Activated T-cell treated with anti-CD3 and anti-CD28 coated beads, Interleukin-2, amount 50 U/mL, for 4 hours (primary cell): ENCODE data around the gene MACROD2. TPM values are rescaled to one million over a fixed set of nuclear protein-coding genes. Genes with fewer than 3 reads are reported as not detected.

Source experiments
- ATAC-seq, 2 donors: fragments of 200-7000 bp; cut with Tn5 transposase; one replicate each; pipeline ENCODE4 v1.10.0; 2021
- DNase-seq: peaks from one replicate; pipeline ENCODE4 v3.0.0-alpha.2; 2020
- H3K27me3 Mint-ChIP-seq: one replicate; pipeline ENCODE4 v1.8.0; 2021; ENCODE audit warnings: low read depth, mixed read lengths
- H3K36me3 Mint-ChIP-seq: one replicate; pipeline ENCODE4 v1.8.0; 2022; ENCODE audit warnings: mixed read lengths; ENCODE audit not compliant: insufficient read depth
- H3K4me1 Mint-ChIP-seq: one replicate; pipeline ENCODE4 v1.8.0; 2021; ENCODE audit warnings: low read depth, mixed read lengths
- H3K4me3 Mint-ChIP-seq: one replicate; pipeline ENCODE4 v1.8.0; 2021; ENCODE audit warnings: mild to moderate bottlenecking, moderate library complexity, mixed read lengths
- H3K9me3 Mint-ChIP-seq: one replicate; pipeline ENCODE4 v1.8.0; 2021; ENCODE audit warnings: mixed read lengths
- total RNA-seq, 3 donors: library from RNA; stranded (reverse); gene quantifications; one replicate each; pipeline ENCODE4 v1.2.1, GENCODE V29; 2021

MACROD2 gene
- total RNA-seq, 3 donors from 2014 or later: 0.10 TPM; not detected in 2

DNA sequence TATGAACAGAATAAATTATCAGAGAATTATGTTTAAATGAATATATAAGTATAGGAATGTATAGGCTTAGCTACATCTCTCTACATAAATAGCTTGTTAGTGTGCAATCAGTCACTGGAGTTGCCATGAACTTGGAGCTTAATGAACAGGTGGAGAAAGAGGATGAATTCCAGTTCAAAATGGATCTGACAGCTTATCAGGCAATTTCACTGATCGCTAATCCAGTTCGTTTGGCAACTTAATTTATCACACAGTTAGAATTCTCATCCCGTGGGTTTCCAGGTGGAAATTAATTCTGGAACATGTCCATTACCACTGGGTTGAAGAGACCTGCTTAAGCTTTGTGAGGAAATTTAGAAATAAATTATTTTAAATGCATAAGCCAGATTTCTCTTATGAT, 118.1 kb downstream of the MACROD2 start:
- H3K9me3 Mint-ChIP-seq: peaks cover 31% of the 10 kb centered on the region
- H3K36me3 Mint-ChIP-seq: no peaks in the 10 kb centered on the region
- ATAC-seq: no peak
- H3K4me1 Mint-ChIP-seq: no peaks in the 10 kb centered on the region
- DNase-seq: no peak
- no peak overlapping the region for H3K4me3 Mint-ChIP-seq
- H3K27me3 Mint-ChIP-seq: no peaks in the 10 kb centered on the region

- H3K4me3 Mint-ChIP-seq: no peak overlapping the region
- no peaks in the 10 kb centered on the region for H3K36me3 Mint-ChIP-seq
- DNase-seq: no peak
- ATAC-seq: no peak
- H3K4me1 Mint-ChIP-seq: no peaks in the 10 kb centered on the region
- H3K27me3 Mint-ChIP-seq: no peaks in the 10 kb centered on the region
- H3K9me3 Mint-ChIP-seq: peaks cover 26% of the 10 kb centered on the region
These were observed 118.9 kb downstream of the MACROD2 start for GRCh38 chr20:14114065-14114704.

DNA sequence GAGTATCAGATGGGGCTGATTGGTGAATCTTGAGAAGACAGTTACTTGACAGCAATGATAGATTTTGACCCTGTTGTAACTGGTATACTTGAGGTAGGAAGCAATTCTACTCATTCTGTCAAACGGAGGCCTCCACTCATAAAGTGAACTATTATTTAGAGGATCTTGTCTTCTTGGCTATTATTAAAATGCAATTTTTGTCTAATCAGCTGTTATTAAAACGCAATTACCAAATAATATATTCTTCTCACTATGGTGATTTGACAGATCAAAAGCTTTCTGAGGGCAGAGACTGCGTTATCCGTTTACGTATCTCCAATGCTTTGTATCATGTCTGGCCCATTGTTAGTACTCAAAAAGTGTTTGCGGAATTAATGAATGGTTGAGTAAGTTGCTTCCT, 120.7 kb downstream of the MACROD2 start:
- no peak for DNase-seq
- Mint-ChIP-seq H3K36me3 (no peaks in the 10 kb centered on the region), H3K4me3 (no peak overlapping the region), H3K27me3 (no peaks in the 10 kb centered on the region), H3K9me3 (peaks cover 19% of the 10 kb centered on the region), H3K4me1 (no peaks in the 10 kb centered on the region)
- ATAC-seq: no peak

- Mint-ChIP-seq H3K4me3 (no peak overlapping the region), H3K4me1 (no peaks in the 10 kb centered on the region), H3K36me3 (no peaks in the 10 kb centered on the region), H3K27me3 (no peaks in the 10 kb centered on the region), H3K9me3 (peaks cover 9% of the 10 kb centered on the region)
- ATAC-seq: no peak
- no peak for DNase-seq
These were observed 122.5 kb downstream of the MACROD2 start for GRCh38 chr20:14117768-14118167.

- Mint-ChIP-seq H3K4me3 (no peak overlapping the region), H3K4me1 (no peaks in the 10 kb centered on the region), H3K9me3 (peaks cover 12% of the 10 kb centered on the region), H3K36me3 (no peaks in the 10 kb centered on the region), H3K27me3 (no peaks in the 10 kb centered on the region)
- DNase-seq (no peak), ATAC-seq (no peak)
These were observed 131.5 kb downstream of the MACROD2 start for GRCh38 chr20:14126856-14127255.

GRCh38 chr20:14127514-14128223, 132.4 kb downstream of the MACROD2 start:
- Mint-ChIP-seq H3K4me1 (no peaks in the 10 kb centered on the region), H3K4me3 (no peak overlapping the region), H3K27me3 (no peaks in the 10 kb centered on the region), H3K36me3 (no peaks in the 10 kb centered on the region), H3K9me3 (peaks cover 12% of the 10 kb centered on the region)
- ATAC-seq (no peak), DNase-seq (no peak)

DNA sequence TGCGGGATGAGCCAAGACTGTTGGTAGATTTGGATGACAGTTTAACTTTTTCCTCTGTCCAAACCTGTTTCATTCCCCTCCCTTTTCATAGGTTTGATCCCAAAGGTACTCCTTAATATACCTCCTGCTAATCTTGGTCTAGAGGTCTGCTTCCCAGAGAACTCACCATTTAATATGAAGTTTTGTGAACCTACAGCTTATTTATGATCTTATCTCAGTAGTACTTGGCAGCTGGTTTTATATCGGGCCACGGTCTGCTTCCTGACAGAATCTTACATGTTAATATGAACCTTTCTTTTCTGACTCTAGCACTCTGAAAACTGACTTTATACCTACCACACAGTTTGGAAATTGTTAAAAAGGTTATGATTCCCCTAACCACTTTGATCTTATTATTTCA, 138.7 kb downstream of the MACROD2 start:
- Mint-ChIP-seq H3K27me3 (no peaks in the 10 kb centered on the region), H3K4me3 (no peak overlapping the region), H3K4me1 (no peaks in the 10 kb centered on the region), H3K36me3 (no peaks in the 10 kb centered on the region), H3K9me3 (peaks cover 4% of the 10 kb centered on the region)
- DNase-seq (no peak), ATAC-seq (no peak)

DNA sequence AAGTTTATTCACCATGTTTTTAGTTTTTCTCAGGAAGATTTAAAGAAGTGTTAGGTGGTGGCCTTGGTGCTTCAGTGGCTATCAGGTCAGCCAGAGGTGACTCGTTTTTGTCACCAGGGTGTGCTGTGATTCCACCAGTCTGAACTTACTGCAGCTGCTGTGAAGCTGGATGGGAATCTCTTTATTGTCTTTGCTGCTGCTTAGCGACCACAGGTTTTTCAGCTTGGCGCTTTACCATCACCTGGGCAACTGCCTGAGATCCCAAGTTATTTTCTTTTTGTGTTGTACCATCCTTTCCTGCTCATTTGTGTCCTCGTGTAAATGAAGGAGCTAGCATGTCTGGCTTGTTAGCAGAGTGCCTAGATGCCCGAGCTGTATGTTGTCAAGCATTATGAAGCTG, 146.9 kb downstream of the MACROD2 start:
- ATAC-seq: no peak
- H3K4me3 Mint-ChIP-seq: no peak overlapping the region
- no peak for DNase-seq
- H3K4me1 Mint-ChIP-seq: no peaks in the 10 kb centered on the region
- H3K36me3 Mint-ChIP-seq: no peaks in the 10 kb centered on the region
- no peaks in the 10 kb centered on the region for H3K9me3 Mint-ChIP-seq
- H3K27me3 Mint-ChIP-seq: no peaks in the 10 kb centered on the region

DNA sequence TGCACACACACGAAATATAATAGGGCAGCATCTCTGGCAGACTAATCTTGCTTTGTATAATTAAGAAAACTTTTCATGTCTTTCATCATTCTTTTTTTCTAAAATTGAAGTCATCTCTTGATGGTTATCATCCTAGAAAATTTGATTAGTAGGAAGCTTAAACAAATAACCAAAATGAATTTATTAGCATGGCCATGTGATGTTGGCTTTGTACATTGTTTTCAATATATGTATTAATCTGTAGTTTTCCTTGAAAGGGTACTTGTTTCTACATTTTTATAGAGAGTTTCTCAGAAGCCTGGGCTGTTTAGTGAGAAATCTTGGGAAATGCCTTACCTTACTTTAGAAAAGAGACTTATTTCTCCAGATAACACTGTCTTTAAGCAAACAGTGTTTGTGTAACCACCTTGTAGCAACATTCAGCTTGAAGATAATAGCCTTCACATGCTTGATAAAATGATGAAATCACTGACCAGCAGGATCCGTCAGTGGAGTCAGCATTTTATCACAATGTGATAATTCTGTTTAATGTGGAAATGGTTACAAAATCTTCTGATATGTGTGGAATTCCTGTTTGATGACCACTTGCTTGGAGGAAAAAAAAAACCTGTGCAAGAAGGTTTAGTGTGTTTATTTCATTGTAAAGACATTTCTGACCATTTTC, 147.8 kb downstream of the MACROD2 start:
- no peaks in the 10 kb centered on the region for H3K9me3 Mint-ChIP-seq
- H3K4me1 Mint-ChIP-seq: no peaks in the 10 kb centered on the region

DNA sequence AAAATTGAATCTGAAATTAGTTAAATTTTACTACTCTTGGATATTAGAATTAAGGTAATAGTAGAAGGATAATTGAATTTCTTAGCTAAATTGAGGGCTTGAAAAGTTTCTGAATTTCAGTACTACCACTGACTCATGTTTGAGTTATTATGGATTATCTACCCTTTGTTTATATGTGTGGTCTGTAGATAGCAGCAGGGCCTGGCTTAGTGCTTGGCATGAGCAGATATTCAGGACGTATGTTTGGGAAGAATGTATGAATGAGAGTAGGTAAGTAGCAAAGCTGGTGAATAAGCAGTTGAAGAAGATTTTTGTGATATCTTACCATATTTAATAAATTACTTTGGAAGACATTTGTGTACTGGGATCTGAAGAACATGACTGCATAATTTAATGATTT, 152.7 kb downstream of the MACROD2 start:
- ATAC-seq: no peak
- no peaks in the 10 kb centered on the region for H3K36me3 Mint-ChIP-seq

More for the DNA sequence above, 147.8 kb downstream of the MACROD2 start:
- no peaks in the 10 kb centered on the region for H3K27me3 Mint-ChIP-seq
- DNase-seq (no peak), ATAC-seq (no peak)
- H3K36me3 Mint-ChIP-seq: no peaks in the 10 kb centered on the region
- no peak overlapping the region for H3K4me3 Mint-ChIP-seq

DNA sequence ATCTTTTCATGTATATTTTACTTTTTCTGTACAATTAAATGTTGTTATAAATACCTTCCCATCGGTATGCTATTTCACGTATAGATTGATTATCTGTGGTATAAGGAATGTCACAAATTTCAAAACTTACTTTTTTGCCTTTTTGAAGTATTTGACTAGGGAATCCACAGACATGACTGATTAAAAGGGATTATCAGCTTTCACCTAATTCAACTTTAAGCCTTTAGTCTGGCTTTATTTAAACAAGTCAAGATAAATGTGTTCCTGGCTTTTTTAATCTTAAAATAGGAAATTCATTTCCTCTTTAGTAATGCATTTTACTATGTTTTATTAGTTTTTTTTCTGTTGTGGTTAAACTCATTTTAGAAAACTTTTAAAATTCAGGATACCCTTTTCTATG, 160.0 kb downstream of the MACROD2 start:
- Mint-ChIP-seq H3K36me3 (no peaks in the 10 kb centered on the region), H3K4me1 (no peaks in the 10 kb centered on the region), H3K4me3 (no peak overlapping the region), H3K27me3 (no peaks in the 10 kb centered on the region), H3K9me3 (peaks cover 14% of the 10 kb centered on the region)
- DNase-seq (no peak), ATAC-seq (no peak)

More for the DNA sequence above, 152.7 kb downstream of the MACROD2 start:
- H3K27me3 Mint-ChIP-seq: no peaks in the 10 kb centered on the region
- H3K9me3 Mint-ChIP-seq: no peaks in the 10 kb centered on the region
- DNase-seq: no peak
- H3K4me1 Mint-ChIP-seq: no peaks in the 10 kb centered on the region
- H3K4me3 Mint-ChIP-seq: no peak overlapping the region

- ATAC-seq (no peak), DNase-seq (no peak)
- no peaks in the 10 kb centered on the region for H3K4me1 Mint-ChIP-seq
- no peaks in the 10 kb centered on the region for H3K27me3 Mint-ChIP-seq
- no peaks in the 10 kb centered on the region for H3K36me3 Mint-ChIP-seq
- peaks cover 19% of the 10 kb centered on the region for H3K9me3 Mint-ChIP-seq
- no peak overlapping the region for H3K4me3 Mint-ChIP-seq
These were observed 183.2 kb downstream of the MACROD2 start for GRCh38 chr20:14178528-14178927.

DNA sequence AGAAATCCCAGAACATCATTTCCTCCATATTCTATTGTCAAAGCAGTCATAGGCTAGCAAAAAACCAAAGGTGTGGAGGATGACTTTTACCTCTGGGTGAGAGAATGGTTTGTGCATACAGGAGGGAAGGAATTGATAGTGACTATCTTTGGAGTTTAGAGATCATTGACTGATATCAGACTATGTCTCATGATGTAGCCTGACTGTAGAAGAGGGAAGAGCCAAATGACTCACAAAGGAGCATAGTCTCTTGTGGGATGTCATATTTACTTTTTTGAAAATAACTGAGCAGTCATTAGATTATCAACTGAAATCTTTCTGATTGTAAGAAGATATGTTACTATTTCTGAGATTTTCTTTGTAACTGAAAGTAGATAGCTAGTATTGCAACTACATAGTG, 183.6 kb downstream of the MACROD2 start:
- Mint-ChIP-seq H3K4me3 (no peak overlapping the region), H3K4me1 (no peaks in the 10 kb centered on the region), H3K36me3 (no peaks in the 10 kb centered on the region), H3K9me3 (peaks cover 16% of the 10 kb centered on the region), H3K27me3 (no peaks in the 10 kb centered on the region)
- no peak for ATAC-seq
- no peak for DNase-seq

DNA sequence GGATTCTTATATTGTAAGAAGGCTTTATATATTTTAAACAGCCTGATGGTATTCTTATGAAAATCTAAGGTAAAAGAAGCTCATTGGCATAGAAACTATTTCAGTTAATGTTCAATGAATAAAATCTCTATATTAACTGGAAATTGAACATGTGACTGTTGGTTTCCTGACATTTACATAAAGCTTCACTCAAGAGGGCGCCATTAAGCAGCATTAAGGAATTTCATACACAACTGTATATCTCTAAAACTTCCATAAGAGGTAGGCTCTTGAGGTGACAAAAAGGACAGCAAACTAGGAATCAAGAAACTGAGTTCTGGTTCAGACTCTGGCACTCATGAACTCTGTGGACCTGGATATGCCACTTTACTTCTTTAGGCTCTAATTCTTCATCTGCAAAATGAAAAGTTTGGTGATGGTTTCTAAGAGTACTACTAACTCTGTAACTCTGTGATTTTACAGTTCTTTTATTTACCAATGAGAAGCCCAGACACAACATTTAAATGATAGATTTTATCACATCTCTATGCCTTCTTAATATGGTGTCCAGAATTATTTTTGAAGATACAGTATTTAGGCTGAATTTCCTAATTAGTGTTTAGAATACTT, 194.6 kb downstream of the MACROD2 start:
- Mint-ChIP-seq H3K36me3 (no peaks in the 10 kb centered on the region), H3K4me3 (no peak overlapping the region), H3K27me3 (no peaks in the 10 kb centered on the region), H3K4me1 (no peaks in the 10 kb centered on the region), H3K9me3 (peaks cover 10% of the 10 kb centered on the region)
- DNase-seq (no peak), ATAC-seq (no peak)
